Activated T-cell treated with anti-CD3 and anti-CD28 coated beads, Interleukin-2, amount 50 U/mL, for 72 hours (primary cell): Measurements from ENCODE around the gene SNAPIN. TPM values are rescaled to one million over a fixed set of nuclear protein-coding genes. Genes with fewer than 3 reads are reported as not detected.
A peak's percentile ranks its signal among the peaks of the same experiment; 100 is the strongest.

ENCODE experiments used
- ATAC-seq, 2 donors: fragments of 150-1000 bp; cut with Tn5 transposase; replicated peaks in 1 of 2; 2 replicates each; pipeline ENCODE4 v1.10.0; 2021; ENCODE audit warnings: moderate library complexity in 2 of 2, mild to moderate bottlenecking in 1 of 2
- DNase-seq, 2 donors: peaks; one replicate each; pipeline ENCODE4 v3.0.0; 2021 to 2022; ENCODE audit warnings: mixed read lengths in 1 of 2
- H3K27ac Mint-ChIP-seq: one replicate; pipeline ENCODE4 v1.8.0; 2022; ENCODE audit warnings: mild to moderate bottlenecking, moderate library complexity, mixed read lengths
- H3K27me3 Mint-ChIP-seq: one replicate; pipeline ENCODE4 v1.8.0; 2022; ENCODE audit warnings: low read depth, mixed read lengths
- H3K36me3 Mint-ChIP-seq, 2 donors: one replicate each; pipeline ENCODE4 v1.8.0; 2022; ENCODE audit warnings: mixed read lengths in 2 of 2, mild to moderate bottlenecking in 1 of 2; ENCODE audit not compliant: insufficient read depth in 2 of 2
- H3K4me1 Mint-ChIP-seq: one replicate; pipeline ENCODE4 v1.8.0; 2022; ENCODE audit warnings: low read depth, mixed read lengths
- H3K4me3 Mint-ChIP-seq, 2 donors: one replicate each; pipeline ENCODE4 v1.8.0; 2022; ENCODE audit warnings: mild to moderate bottlenecking in 2 of 2, mixed read lengths in 2 of 2, moderate library complexity in 2 of 2
- H3K9me3 Mint-ChIP-seq, 2 donors: one replicate each; pipeline ENCODE4 v1.8.0; 2022; ENCODE audit warnings: mixed read lengths in 2 of 2
- total RNA-seq, 2 donors: library from RNA; stranded (reverse); gene quantifications; one replicate each; pipeline ENCODE4 v1.2.3, GENCODE V29; 2022

SNAPIN gene, protein sequence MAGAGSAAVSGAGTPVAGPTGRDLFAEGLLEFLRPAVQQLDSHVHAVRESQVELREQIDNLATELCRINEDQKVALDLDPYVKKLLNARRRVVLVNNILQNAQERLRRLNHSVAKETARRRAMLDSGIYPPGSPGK
- total RNA-seq: 10 to 100 TPM; 31.1 to 31.8 TPM

DNA sequence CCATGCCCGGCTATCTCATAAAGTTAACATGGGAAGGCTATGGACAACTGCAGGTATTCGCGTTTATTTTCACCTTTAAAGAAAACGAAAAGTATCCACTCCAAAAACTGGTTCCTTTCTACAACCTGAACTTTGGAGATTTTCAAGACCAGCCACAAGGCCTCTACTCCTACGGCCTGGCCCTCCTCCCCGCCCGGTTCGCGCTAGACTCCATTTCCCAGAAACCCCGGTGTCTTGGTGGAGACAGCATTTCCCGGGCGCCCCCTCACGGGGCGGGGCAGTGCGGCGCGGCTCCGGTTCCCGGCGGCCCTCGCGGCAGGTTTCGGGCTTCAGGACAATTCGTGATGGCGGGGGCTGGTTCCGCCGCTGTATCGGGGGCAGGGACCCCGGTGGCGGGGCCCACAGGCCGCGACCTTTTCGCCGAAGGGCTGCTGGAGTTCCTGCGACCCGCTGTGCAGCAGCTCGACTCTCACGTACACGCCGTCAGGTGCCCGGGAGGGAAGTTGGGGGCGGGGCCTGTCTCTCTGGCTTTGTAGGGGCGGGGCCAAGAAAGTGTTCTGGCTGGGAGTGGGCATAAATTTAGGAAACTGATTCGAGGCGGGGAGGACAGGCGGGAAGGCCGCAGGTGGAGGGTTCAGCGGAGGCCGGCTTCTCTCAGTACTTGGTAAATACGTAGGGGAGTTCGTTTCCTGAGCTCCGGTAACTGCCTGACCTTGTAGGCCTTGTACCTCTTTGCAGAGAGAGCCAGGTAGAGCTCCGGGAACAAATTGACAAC, at the start of gene SNAPIN:
SNAPIN (plus strand) TSS at position 304 of the 775 bp plus-strand sequence; CDS start at position 345, 41 bp downstream.
- Mint-ChIP-seq H3K9me3 (no peaks in the 10 kb centered on the region), H3K4me3 (peak within 1 kb of the TSS; percentile 90 to 97), H3K27me3 (no peaks in the 10 kb centered on the region), H3K36me3 (peaks cover 1 to 20% of the 10 kb centered on the region in 2 donors), H3K4me1 (peaks cover 28% of the 10 kb centered on the region), H3K27ac (peak within 1 kb of the TSS; percentile 85)
- ATAC-seq (peak; percentile 94), DNase-seq (peak; percentile 95)

DNA sequence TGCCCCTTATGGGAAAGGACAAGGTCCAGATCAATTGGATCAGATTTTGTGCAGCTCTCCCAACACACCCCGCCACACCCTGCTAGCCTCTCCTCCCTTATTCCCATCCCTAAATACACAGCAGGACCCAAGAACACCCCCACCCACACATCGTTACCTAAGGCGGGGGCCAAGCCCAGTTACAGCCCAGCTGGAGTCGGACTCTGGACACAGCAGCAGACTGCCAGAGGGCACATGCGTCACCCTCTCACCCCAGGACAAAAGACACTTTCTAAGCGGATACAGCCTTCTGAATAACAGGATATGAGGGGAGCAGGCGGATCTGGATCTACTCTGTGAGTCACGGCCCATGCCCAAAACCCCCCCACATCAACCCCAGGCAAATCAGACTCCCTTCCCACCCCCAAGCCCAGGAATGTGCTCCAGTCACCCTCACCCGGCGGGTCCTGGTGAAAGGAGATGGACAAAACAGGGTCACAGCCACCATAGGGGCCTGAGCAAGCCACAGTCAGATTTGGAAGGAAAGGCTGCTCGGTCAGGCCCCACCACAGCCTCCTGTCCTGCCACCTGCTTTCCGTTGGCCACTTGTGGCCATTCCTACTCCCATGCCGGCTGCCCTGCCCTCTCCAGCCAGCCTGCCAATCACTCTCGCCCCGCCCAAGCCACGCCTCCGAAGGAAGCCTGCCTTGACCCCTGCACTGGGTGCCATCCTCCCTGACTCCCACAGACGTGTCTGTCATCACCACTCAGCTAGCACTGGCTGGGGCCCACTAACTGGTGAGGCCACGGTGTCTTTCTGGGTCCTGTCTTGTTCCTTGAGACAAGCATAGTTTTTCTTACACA, 49.5 kb upstream of the SNAPIN start:
- no peaks in the 10 kb centered on the region for H3K4me1 Mint-ChIP-seq
- DNase-seq (no peak), ATAC-seq (no peak)
- H3K9me3 Mint-ChIP-seq: no peaks in the 10 kb centered on the region
- no peak overlapping the region for H3K27ac Mint-ChIP-seq
- no peak overlapping the region for H3K4me3 Mint-ChIP-seq
- H3K27me3 Mint-ChIP-seq: no peaks in the 10 kb centered on the region
- no peaks in the 10 kb centered on the region for H3K36me3 Mint-ChIP-seq

DNA sequence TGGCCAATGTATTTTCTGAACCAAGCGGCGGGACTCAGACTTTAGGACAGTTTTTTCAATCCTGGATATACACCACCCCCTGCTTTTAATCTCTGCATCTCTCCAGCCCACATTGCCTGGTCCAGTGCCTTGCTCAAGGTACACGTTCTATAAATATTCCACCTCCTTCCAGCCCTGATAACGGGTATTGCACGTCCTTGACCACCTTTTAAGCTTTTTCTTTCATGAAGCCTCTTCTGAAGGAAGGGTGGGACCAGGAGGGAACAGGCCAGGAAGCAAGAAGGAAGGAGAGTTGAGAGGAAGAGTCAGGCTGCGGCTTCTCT, 49.0 kb upstream of the SNAPIN start:
- DNase-seq: no peak
- Mint-ChIP-seq H3K27ac (no peak overlapping the region), H3K4me1 (no peaks in the 10 kb centered on the region), H3K27me3 (no peaks in the 10 kb centered on the region), H3K4me3 (no peak overlapping the region), H3K36me3 (no peaks in the 10 kb centered on the region), H3K9me3 (no peaks in the 10 kb centered on the region)
- no peak for ATAC-seq

DNA sequence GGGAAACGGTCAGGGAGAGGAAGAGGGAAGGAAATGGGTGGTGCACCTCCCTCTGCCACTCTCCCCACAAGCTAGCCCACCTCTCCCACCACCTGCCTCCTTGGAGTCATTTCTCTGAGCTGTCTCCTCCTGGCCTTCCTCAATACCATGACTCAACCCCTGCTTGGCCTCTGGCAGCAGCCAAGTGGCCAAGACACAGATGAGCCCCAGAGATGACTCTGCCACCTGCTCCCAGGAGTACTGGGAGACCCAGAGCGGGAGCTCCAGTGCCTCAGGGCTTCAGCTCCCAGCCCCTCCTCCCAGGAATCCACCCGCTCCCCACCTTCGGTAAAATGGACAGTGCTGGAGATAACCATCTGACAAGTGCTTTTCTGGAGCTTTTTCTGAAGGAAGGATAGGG, 48.2 kb upstream of the SNAPIN start:
- H3K27ac Mint-ChIP-seq: no peak overlapping the region

DNA sequence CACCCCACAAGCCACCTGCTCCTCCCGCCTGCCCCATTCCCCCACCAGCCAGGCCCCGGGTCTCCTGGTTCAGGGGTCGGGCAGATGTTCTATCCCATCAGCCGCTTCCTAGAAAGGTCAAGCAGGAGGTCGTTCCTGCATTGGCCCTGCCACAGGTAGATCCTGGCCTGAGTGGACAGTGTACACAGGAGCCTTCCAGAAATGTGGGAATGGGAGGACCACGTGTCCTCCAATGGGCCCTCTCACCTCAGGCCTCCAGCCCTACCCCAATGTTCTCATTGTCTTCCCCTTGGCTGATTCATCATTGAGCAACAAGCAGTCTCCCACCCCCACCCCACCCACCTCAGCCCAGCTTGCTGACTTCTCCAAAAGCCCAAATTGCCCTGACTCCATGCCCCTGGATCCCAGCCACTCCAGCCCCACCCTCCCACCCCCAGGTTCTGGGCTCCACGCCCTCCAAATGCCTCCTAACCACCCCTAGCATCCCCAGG, 47.6 kb upstream of the SNAPIN start:
- Mint-ChIP-seq H3K4me1 (peaks cover 4% of the 10 kb centered on the region), H3K4me3 (no peak overlapping the region), H3K9me3 (no peaks in the 10 kb centered on the region), H3K27me3 (no peaks in the 10 kb centered on the region), H3K36me3 (no peaks in the 10 kb centered on the region), H3K27ac (no peak overlapping the region)
- ATAC-seq: no peak
- DNase-seq: no peak

More for the DNA sequence above, 48.2 kb upstream of the SNAPIN start:
- DNase-seq: no peak
- no peaks in the 10 kb centered on the region for H3K36me3 Mint-ChIP-seq
- ATAC-seq: no peak
- no peak overlapping the region for H3K4me3 Mint-ChIP-seq
- no peaks in the 10 kb centered on the region for H3K27me3 Mint-ChIP-seq
- H3K9me3 Mint-ChIP-seq: no peaks in the 10 kb centered on the region
- no peaks in the 10 kb centered on the region for H3K4me1 Mint-ChIP-seq

DNA sequence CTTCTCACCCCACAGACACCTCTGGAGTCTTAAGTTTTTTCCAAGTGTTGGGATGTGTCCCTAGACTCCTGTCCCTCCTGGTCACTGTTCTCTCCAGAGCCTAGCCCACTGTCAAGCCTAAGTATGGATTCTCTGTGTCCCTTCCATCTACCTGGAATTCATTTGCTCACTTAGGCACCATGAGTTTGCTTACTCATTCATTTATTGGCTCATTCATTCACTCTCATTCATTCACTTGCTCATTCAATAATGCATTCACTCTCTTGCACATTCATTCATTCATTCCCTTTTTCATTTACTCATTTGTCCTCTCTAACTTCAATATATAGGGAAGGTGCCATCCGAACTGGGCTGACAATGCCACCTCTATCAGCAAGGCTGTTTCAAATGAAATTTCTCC, 47.1 kb upstream of the SNAPIN start:
- H3K27ac Mint-ChIP-seq: no peak overlapping the region
- DNase-seq: no peak
- no peak for ATAC-seq

DNA sequence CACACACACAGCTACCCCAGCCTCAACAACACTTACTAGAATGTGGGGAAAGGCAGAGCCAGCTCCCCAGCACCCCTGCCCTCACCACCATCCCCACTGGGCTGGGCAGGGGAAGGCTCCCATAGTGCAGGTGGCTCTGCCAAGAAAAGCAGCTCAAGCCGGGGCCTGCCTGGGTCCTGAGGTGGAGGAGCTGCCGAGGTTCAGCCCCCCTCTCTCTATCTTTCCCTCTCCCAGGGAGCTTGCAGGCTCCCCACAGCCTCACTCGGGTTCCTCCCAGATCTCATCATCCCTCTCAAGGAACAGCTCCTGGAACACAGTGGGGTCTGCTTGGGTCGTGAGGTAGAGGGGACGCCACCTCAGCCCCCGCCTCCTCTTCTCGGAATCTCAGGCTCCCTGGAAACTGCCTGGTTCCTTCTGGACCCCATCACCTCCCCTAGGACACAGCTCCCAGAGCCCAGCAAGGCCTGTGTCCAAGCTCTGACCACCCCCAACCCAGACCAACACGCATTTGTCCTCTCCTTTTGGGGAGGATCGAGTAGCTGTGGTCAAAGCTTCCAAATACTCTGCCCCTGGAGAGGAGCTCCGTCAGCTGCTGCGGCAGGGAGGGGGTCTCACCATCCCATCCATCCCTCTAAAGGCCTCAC, 46.3 kb upstream of the SNAPIN start:
- Mint-ChIP-seq H3K4me3 (no peak overlapping the region), H3K4me1 (peaks cover 17% of the 10 kb centered on the region), H3K27me3 (no peaks in the 10 kb centered on the region), H3K27ac (no peak overlapping the region), H3K36me3 (no peaks in the 10 kb centered on the region), H3K9me3 (no peaks in the 10 kb centered on the region)
- no peak for ATAC-seq
- DNase-seq: no peak

More for the DNA sequence above, 47.1 kb upstream of the SNAPIN start:
- Mint-ChIP-seq H3K27me3 (no peaks in the 10 kb centered on the region), H3K36me3 (no peaks in the 10 kb centered on the region), H3K4me1 (peaks cover 8% of the 10 kb centered on the region), H3K4me3 (no peak overlapping the region), H3K9me3 (no peaks in the 10 kb centered on the region)

DNA sequence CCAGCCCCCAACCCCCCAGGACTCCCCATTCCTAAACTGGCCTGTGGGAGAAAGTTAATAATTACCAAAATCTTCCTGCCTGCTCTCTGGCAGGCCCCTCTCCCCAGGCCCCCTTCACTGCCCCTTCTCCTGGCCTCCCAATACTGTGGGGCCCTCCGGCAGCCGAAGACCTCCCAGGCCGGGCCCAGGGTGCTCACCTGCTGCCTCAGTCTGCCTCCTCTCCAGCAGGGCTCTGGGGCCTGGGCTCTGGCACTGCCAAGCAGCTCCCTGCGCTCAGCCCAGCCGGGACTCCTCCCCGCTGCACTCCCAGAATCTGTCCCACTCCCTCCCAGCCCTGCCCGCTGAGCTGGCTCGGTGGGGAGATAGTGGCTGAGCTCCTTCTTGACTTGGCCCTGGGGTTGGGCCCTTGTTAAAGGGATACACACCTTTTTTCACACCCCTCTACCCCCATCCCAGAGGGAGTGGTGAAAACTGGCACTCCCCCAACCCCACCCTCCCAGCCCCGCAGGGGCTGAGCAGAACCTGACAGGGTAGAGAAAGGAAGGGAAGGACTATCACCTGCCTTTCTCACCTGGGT, 45.7 kb upstream of the SNAPIN start, which contains the start of gene S100A16:
S100A16 (minus strand) TSS at position 383 of the 577 bp plus-strand sequence. CDS start 4,986 bp downstream, outside the sequence.
- Mint-ChIP-seq H3K4me3 (no peak within 1 kb of the TSS), H3K27ac (no peak within 1 kb of the TSS), H3K27me3 (no peaks in the 10 kb centered on the region), H3K9me3 (no peaks in the 10 kb centered on the region), H3K4me1 (peaks cover 19% of the 10 kb centered on the region), H3K36me3 (no peaks in the 10 kb centered on the region)
- no peak for ATAC-seq
- DNase-seq: no peak

DNA sequence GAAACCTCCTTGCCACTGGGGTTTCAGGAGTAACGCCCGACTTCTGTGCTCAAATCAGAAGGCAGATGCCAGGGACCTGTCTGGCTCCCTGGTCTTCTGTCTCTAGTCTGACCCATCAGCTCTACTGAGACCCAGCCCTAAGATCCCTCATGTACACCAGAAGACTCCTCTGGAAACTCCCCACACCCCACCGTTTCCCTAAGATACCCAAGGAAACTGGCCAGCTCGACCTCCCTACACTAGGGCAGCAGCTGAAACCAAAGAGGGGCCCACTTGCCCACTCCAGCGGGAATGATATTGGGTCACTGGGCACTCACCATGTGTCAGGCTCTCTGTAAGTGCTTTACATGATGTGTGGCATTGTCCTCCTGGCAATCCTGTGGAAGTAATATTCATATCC, 45.1 kb upstream of the SNAPIN start:
- H3K4me1 Mint-ChIP-seq: peaks cover 19% of the 10 kb centered on the region
- no peaks in the 10 kb centered on the region for H3K36me3 Mint-ChIP-seq
- no peaks in the 10 kb centered on the region for H3K9me3 Mint-ChIP-seq
- ATAC-seq (no peak), DNase-seq (no peak)
- no peaks in the 10 kb centered on the region for H3K27me3 Mint-ChIP-seq
- H3K27ac Mint-ChIP-seq: no peak overlapping the region
- no peak overlapping the region for H3K4me3 Mint-ChIP-seq

DNA sequence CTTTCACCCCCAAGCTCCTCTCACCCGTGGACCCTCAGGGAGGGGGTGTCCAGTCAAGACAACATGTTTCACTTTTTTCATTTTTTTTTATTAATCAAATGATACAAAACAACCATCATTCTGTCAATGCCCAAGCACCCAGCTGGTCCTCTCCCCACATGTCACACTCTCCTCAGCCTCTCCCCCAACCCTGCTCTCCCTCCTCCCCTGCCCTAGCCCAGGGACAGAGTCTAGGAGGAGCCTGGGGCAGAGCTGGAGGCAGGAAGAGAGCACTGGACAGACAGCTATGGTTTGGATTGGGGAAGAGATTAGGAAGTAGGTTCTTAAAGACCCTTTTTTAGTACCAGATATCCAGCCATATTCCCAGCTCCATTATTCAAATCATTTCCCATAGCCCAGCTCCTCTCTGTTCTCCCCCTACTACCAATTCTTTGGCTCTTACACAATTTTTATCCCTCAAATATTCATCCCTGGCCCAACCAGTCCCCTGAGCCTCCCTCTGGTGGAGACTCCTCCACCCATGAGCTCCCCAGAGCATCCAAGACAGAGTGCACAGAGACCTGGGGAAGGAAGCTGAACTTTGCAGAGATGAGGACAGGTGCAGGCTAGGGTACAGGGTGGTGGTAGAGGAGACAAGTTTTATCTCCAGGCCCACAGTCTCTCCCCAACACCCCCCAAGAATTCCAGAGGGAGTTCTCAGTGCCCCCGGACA, 44.2 kb upstream of the SNAPIN start:
- ATAC-seq (no peak), DNase-seq (no peak)
- Mint-ChIP-seq H3K9me3 (no peaks in the 10 kb centered on the region), H3K27me3 (no peaks in the 10 kb centered on the region), H3K4me3 (no peak overlapping the region), H3K36me3 (peaks cover 0 to 1% of the 10 kb centered on the region in 2 donors), H3K4me1 (peaks cover 19% of the 10 kb centered on the region), H3K27ac (no peak overlapping the region)

DNA sequence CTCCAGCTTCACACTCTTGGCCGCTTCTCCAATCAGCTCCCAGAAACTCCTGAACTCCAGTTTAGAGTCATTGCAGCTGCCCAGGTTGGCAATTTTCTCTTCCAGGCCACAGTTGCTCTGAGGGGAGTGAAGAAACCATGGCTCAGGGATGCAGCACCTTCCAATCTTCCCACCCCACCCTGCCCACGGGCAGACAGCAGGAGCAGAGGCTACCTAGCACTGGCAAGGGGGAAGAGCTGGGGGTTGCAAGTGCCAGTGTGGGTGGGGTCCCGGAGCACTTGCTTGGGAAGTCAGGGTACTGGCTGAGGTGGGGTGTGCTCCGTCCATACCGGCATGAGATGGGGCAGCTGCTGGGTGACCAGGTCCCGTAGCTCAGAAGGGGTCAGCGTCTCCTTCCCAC, 43.6 kb upstream of the SNAPIN start:
- Mint-ChIP-seq H3K9me3 (no peaks in the 10 kb centered on the region), H3K4me3 (no peak overlapping the region), H3K27ac (no peak overlapping the region), H3K4me1 (peaks cover 19% of the 10 kb centered on the region), H3K27me3 (no peaks in the 10 kb centered on the region), H3K36me3 (peaks cover 0 to 1% of the 10 kb centered on the region in 2 donors)
- DNase-seq (no peak), ATAC-seq (no peak)

DNA sequence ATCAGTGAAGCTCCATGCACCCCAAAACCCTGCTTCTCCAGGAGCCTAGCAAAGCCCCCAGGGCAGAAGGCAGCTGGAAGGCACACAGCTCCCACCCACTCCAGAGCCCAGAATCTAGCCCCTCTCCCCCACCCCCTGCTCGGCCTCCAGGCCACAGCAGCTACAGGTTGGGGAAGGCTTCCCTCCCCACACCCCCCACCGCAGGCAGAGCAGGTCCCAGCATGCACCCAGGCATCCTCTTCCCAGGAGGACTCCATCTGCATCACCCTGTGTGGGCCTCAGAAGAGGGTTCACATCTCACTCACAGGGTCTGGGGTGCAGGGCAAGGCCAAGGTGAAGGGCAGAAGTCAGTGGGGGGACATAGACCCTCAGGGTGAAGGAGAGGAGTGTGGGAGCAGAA, 43.1 kb upstream of the SNAPIN start:
- peaks cover 19% of the 10 kb centered on the region for H3K4me1 Mint-ChIP-seq
- no peaks in the 10 kb centered on the region for H3K27me3 Mint-ChIP-seq
- ATAC-seq (no peak), DNase-seq (no peak)
- peaks cover 0 to 1% of the 10 kb centered on the region in 2 donors for H3K36me3 Mint-ChIP-seq
- H3K9me3 Mint-ChIP-seq: no peaks in the 10 kb centered on the region
- no peak overlapping the region for H3K27ac Mint-ChIP-seq
- H3K4me3 Mint-ChIP-seq: no peak overlapping the region
